Natural killer cell (primary cell): ENCODE data around the gene TSC22D1. TPM values are rescaled to one million over a fixed set of nuclear protein-coding genes. Genes with fewer than 3 reads are reported as not detected.

Source experiments
- ATAC-seq, 3 donors: fragments of 150-1000 bp in 2 of 3; fragments of 200-7000 bp in 1 of 3; cut with Tn5 transposase; 1 replicate in 1 of 3; 2 replicates in 2 of 3; pipeline ENCODE4 v1.10.0; 2021; ENCODE audit warnings: mild to moderate bottlenecking in 2 of 3, moderate library complexity in 2 of 3
- DNase-seq, 2 donors: peaks; one replicate each; pipeline versions ENCODE4 v3.0.0 to v3.0.0-alpha.2; 2013 to 2021; ENCODE audit warnings: mixed read lengths in 1 of 2
- H3K27ac ChIP-seq: one replicate; pipeline ENCODE4 v1.5.1; 2013; ENCODE audit warnings: mild to moderate bottlenecking, low read length
- H3K27me3 ChIP-seq: one replicate; pipeline ENCODE4 v1.6.1; 2013; ENCODE audit warnings: low read length; ENCODE audit not compliant: control insufficient read depth, insufficient read depth
- H3K36me3 ChIP-seq: one replicate; pipeline ENCODE4 v1.6.1; 2013; ENCODE audit warnings: low read length; ENCODE audit not compliant: control insufficient read depth, insufficient read depth
- H3K4me1 ChIP-seq: one replicate; pipeline ENCODE4 v1.6.1; 2013; ENCODE audit warnings: low read length; ENCODE audit not compliant: control insufficient read depth, insufficient read depth
- H3K4me3 ChIP-seq: one replicate; pipeline ENCODE4 v1.5.1; 2013; ENCODE audit warnings: low read length
- H3K9me3 ChIP-seq: one replicate; pipeline ENCODE4 v1.6.1; 2013; ENCODE audit warnings: low read length; ENCODE audit not compliant: control insufficient read depth, insufficient read depth
- H3K27ac Mint-ChIP-seq, 2 donors: one replicate each; pipeline ENCODE4 v1.8.0; 2022; ENCODE audit warnings: mild to moderate bottlenecking in 2 of 2, mixed read lengths in 2 of 2, moderate library complexity in 1 of 2
- H3K27me3 Mint-ChIP-seq, 2 donors: one replicate each; pipeline ENCODE4 v1.8.0; 2022; ENCODE audit warnings: low read depth in 2 of 2, mixed read lengths in 2 of 2
- H3K36me3 Mint-ChIP-seq: one replicate; pipeline ENCODE4 v1.8.0; 2022; ENCODE audit warnings: mixed read lengths
- H3K4me1 Mint-ChIP-seq, 2 donors: one replicate each; pipeline ENCODE4 v1.8.0; 2022; ENCODE audit warnings: mixed read lengths in 2 of 2
- H3K4me3 Mint-ChIP-seq: one replicate; pipeline ENCODE4 v1.8.0; 2022; ENCODE audit warnings: mild to moderate bottlenecking, moderate library complexity, mixed read lengths
- H3K9me3 Mint-ChIP-seq, 2 donors: one replicate each; pipeline ENCODE4 v1.8.0; 2022; ENCODE audit warnings: mixed read lengths in 2 of 2
- WGBS: methylation state at CpG from one replicate; pipeline ENCODE4 v1.1.7; 2013; ENCODE audit warnings: missing lambda C conversion rate; ENCODE audit not compliant: insufficient coverage; 5-methylcytosine and 5-hydroxymethylcytosine counted together
- intact Hi-C: fragments of 100-400 bp; cut with micrococcal nuclease; formaldehyde crosslinking; loops from one replicate; pipeline ENCODE4 v1.14.2; 2022
- total RNA-seq, 4 donors: library from RNA; stranded (reverse); fragments of 120-200 nt in 1 of 4; gene quantifications; one replicate each; pipeline versions ENCODE4 v1.2.3 to v1.2.4, GENCODE V29; 2013 to 2022
- TF ChIP-seq, protein P1 (sequence below): fragments of 200-600 bp; IDR thresholded peaks from one replicate; pipeline ENCODE4 v1.8.0; 2022; ENCODE audit warnings: antibody characterized with exemption

The TSC22D1 gene
- total RNA-seq, 3 donors from 2014 or later (not counting 1 experiment from before 2014, with no cell fraction given) = 44.3 to 54.4 (median 44.6) TPM

DNA sequence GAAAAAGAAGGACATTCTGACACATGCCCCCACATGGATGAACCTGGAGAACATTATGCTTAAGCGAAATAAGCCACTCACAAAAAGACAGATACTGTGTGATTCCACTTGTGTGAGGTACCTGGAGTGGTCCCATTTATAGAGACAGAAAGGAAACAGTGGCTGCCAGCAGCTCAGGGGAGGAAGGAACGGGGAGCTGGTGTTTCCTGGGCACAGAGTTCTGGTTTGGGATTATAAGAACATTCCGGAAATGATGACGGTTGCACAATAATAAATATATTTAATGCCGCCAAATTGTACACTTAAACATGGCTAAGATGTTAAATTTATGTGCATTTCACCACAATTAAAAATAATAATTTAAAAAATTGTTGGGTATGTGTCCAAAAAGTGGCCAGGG is 169.5 kb downstream of the TSC22D1 start:
- H3K27me3 Mint-ChIP-seq = peaks cover 10 to 21% of the 10 kb centered on the region in 2 donors
- DNase-seq = no peak
- no peaks in the 10 kb centered on the region for H3K36me3 ChIP-seq
- TF ChIP-seq, protein P1, sequence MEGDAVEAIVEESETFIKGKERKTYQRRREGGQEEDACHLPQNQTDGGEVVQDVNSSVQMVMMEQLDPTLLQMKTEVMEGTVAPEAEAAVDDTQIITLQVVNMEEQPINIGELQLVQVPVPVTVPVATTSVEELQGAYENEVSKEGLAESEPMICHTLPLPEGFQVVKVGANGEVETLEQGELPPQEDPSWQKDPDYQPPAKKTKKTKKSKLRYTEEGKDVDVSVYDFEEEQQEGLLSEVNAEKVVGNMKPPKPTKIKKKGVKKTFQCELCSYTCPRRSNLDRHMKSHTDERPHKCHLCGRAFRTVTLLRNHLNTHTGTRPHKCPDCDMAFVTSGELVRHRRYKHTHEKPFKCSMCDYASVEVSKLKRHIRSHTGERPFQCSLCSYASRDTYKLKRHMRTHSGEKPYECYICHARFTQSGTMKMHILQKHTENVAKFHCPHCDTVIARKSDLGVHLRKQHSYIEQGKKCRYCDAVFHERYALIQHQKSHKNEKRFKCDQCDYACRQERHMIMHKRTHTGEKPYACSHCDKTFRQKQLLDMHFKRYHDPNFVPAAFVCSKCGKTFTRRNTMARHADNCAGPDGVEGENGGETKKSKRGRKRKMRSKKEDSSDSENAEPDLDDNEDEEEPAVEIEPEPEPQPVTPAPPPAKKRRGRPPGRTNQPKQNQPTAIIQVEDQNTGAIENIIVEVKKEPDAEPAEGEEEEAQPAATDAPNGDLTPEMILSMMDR = no peak
- no peak overlapping the region for H3K4me3 ChIP-seq
- no peaks in the 10 kb centered on the region for H3K4me1 ChIP-seq
- ATAC-seq = no peak
- H3K4me3 Mint-ChIP-seq = no peak overlapping the region
- H3K27me3 ChIP-seq = no peaks in the 10 kb centered on the region
- 54% methylated on average over 2 of the region's 5 CpGs for WGBS
- peaks cover 0 to 5% of the 10 kb centered on the region in 2 donors for H3K4me1 Mint-ChIP-seq
- H3K36me3 Mint-ChIP-seq = no peaks in the 10 kb centered on the region
- no peak overlapping the region for H3K27ac ChIP-seq
- intact Hi-C loops = no loop called here
- H3K9me3 Mint-ChIP-seq = no peaks in the 10 kb centered on the region
- no peak overlapping the region for H3K27ac Mint-ChIP-seq
- H3K9me3 ChIP-seq = no peaks in the 10 kb centered on the region

DNA sequence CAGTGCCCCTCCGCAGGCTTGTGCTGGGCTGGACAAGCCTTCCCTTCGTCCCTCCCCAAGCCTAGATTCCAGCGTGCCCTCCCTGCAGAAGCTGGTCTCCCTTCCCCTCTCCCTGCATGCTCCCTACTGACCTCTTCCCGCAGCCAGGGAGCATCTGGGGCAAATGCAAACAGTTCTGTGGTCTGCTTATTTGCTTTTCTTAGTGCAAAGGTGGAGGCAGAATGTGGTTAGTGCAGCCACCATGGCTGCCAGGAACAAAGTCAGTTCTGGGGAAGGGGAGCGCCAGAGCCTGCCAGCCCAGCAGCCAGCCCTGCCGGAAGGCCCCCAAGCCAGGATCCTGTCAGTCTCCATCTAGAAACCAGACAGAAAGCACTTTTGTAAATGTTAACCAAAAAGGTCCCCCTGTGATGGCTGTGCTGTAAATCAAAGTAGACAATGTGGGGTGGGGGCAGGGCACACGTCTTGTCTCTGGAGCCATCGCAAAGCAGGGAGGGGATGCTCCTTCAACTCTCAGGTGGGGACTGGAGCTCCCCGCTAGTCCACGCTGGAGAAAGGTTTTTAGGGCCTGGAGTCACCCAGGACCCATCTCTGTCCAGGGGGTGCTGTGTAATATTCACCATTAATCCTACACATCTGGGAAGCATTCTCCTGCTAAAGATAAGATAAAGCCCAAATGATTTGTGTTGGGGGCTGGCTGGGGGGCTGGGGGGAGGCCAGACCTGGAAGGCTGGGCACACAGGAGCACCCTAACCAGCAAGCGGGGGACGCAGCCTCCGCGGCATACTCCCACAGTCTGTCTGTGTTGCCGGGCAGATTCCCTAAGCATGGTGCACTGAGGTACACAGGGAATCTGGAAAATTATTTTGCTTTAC is 171.6 kb downstream of the TSC22D1 start:
- WGBS = 82% methylated on average over 15 of the region's 15 CpGs
- Histone ChIP-seq H3K27me3 (no peaks in the 10 kb centered on the region), H3K36me3 (no peaks in the 10 kb centered on the region), H3K4me1 (no peaks in the 10 kb centered on the region), H3K27ac (no peak overlapping the region), H3K9me3 (no peaks in the 10 kb centered on the region), H3K4me3 (no peak overlapping the region)
- Mint-ChIP-seq H3K4me3 (no peak overlapping the region), H3K27ac (no peak overlapping the region), H3K36me3 (no peaks in the 10 kb centered on the region), H3K9me3 (no peaks in the 10 kb centered on the region), H3K4me1 (peaks cover 0 to 5% of the 10 kb centered on the region in 2 donors), H3K27me3 (peaks cover 10 to 14% of the 10 kb centered on the region in 2 donors)
- no peak for ATAC-seq
- TF ChIP-seq, protein P1 = no peak
- intact Hi-C loops = no loop called here
- no peak for DNase-seq

DNA sequence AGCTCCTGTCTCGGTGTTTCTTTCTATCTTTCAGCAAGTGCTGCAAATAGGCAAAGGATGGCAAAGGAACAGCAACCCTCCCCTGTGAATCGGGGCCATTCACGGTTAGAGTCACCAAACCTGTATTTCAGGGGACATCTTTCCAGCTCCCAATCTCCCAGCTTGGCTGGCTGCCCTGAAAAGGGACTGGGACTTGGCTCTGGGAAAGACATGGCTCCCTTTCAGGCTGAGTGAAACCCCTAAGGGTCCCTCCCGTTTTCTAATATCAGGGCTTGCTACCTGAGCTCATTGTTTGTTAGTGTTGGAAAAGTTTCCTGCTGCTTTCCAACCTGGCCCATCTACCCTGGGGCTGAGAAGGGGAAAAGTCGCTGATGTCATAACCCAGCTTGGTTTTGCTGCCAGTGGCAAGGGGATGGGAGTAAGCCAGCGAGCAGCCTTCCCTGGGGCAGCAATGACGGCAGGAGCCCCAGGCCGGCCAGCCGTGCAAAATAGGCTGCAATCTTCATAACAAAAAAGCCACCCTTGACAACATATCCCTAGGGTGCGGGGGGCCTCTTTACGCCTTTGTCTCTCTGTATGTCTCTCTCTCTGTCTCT is 172.6 kb downstream of the TSC22D1 start:
- H3K4me1 Mint-ChIP-seq = peaks cover 0 to 5% of the 10 kb centered on the region in 2 donors
- H3K27me3 Mint-ChIP-seq = peaks cover 10 to 11% of the 10 kb centered on the region in 2 donors
- no peaks in the 10 kb centered on the region for H3K9me3 Mint-ChIP-seq
- Histone ChIP-seq H3K4me3 (no peak overlapping the region), H3K27ac (no peak overlapping the region), H3K36me3 (no peaks in the 10 kb centered on the region), H3K27me3 (no peaks in the 10 kb centered on the region), H3K4me1 (no peaks in the 10 kb centered on the region), H3K9me3 (no peaks in the 10 kb centered on the region)
- no peak overlapping the region for H3K4me3 Mint-ChIP-seq
- ATAC-seq (no peak), DNase-seq (no peak)
- 89% methylated on average over 11 of the region's 11 CpGs for WGBS
- TF ChIP-seq, protein P1 = no peak
- H3K36me3 Mint-ChIP-seq = no peaks in the 10 kb centered on the region
- H3K27ac Mint-ChIP-seq = no peak overlapping the region
- intact Hi-C loops = no loop called here
